ENCODE results near the gene ADCYAP1. TPM values are rescaled to one million over a fixed set of nuclear protein-coding genes. Genes with fewer than 3 reads are reported as not detected.
A peak's percentile ranks its signal among the peaks of the same experiment; 100 is the strongest.

The ADCYAP1 gene
- total RNA-seq, 1 experiment from 2014 or later: not detected

DNA sequence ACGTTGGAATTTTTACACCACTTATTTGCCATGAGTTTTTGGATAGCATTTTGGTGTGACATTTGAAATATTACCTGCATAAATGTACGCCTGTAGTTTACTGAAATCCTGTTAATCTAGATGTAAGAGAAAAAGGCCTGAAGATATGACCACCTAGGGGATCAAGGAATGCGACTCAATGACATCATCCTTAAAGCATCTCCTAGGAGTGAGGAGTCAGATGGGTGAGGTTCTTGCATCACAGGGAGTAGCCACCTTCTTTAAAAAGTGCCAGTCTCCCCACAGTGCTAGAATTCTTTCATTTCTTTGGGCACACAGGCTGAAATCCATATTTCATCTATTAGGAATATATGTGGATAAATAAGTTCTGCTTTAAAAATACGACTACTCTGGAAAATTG, 34.5 kb downstream of the ADCYAP1 start:
- no peaks in the 10 kb centered on the region for H3K36me3 Mint-ChIP-seq (ENCODE audit: insufficient read depth, unreplicated experiment)

DNA sequence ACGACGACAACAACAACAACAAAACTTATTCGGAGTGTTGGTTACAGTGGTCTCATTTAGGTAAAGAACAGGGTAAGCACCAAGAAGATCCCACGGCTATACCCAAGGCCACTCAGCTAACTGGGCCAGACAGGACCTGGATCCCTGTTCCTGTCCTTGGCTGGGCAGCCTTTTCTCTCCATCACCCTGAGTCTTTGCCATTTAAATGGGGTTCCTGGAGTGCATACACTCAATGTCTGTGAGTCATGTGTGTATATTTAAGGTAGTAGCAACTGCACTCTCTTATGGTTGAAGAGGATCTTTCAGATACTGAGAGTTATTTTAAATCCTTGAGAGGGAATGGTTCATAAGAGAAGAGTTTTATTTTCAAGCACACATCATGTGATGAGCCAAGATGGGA, 35.3 kb downstream of the ADCYAP1 start:
- POLR2A ChIA-PET: no interaction called here
- BruUV-seq (replicated peaks): no TSS peak
- intact Hi-C loops (cut with micrococcal nuclease; ENCODE audit: unreplicated experiment): no loop called here
- DNase-seq: no peak
- Histone ChIP-seq H3K4me1 (peaks cover 8% of the 10 kb centered on the region; the same call in 1 of the 2 replicates), H3K9me3 (no peaks in the 10 kb centered on the region), H3K36me3 (ENCODE audit: control insufficient read depth, insufficient read depth, low read length) (no peaks in the 10 kb centered on the region), H3K27me3 (replicated peaks; ENCODE audit: control insufficient read depth, insufficient read depth, low read length) (no peaks in the 10 kb centered on the region), H3K4me3 (ENCODE audit: low read depth, low read length) (no peak overlapping the region)
- H3K9me3 Mint-ChIP-seq (ENCODE audit: unreplicated experiment): no peaks in the 10 kb centered on the region
- H3K27ac Mint-ChIP-seq (ENCODE audit: unreplicated experiment): peak overlapping the region; percentile 63
- CTCF ChIA-PET: no interaction called here
- TF ChIP-seq, protein P1, sequence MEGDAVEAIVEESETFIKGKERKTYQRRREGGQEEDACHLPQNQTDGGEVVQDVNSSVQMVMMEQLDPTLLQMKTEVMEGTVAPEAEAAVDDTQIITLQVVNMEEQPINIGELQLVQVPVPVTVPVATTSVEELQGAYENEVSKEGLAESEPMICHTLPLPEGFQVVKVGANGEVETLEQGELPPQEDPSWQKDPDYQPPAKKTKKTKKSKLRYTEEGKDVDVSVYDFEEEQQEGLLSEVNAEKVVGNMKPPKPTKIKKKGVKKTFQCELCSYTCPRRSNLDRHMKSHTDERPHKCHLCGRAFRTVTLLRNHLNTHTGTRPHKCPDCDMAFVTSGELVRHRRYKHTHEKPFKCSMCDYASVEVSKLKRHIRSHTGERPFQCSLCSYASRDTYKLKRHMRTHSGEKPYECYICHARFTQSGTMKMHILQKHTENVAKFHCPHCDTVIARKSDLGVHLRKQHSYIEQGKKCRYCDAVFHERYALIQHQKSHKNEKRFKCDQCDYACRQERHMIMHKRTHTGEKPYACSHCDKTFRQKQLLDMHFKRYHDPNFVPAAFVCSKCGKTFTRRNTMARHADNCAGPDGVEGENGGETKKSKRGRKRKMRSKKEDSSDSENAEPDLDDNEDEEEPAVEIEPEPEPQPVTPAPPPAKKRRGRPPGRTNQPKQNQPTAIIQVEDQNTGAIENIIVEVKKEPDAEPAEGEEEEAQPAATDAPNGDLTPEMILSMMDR (IDR thresholded peaks at IDR 0.05; ENCODE audit: insufficient read depth in 1 of 2, low read depth in 1 of 2, low read length in 1 of 2, severe bottlenecking in 1 of 2, unreplicated experiment in 1 of 2): no peak
- no peaks in the 10 kb centered on the region for H3K36me3 Mint-ChIP-seq (ENCODE audit: insufficient read depth, unreplicated experiment)
- peaks cover 7% of the 10 kb centered on the region for H3K4me1 Mint-ChIP-seq (ENCODE audit: low read depth, unreplicated experiment)
- H3K4me3 Mint-ChIP-seq (ENCODE audit: unreplicated experiment): no peak overlapping the region
- H3K27me3 Mint-ChIP-seq (ENCODE audit: insufficient read depth, unreplicated experiment): peaks cover 4% of the 10 kb centered on the region

More for the DNA sequence above, 34.5 kb downstream of the ADCYAP1 start:
- H3K36me3 ChIP-seq (ENCODE audit: control insufficient read depth, insufficient read depth, low read length): no peaks in the 10 kb centered on the region
- peaks cover 8% of the 10 kb centered on the region; the same call in 1 of the 2 replicates for H3K4me1 ChIP-seq
- H3K27me3 Mint-ChIP-seq (ENCODE audit: insufficient read depth, unreplicated experiment): peaks cover 4% of the 10 kb centered on the region
- TF ChIP-seq, protein P1 (IDR thresholded peaks at IDR 0.05; ENCODE audit: insufficient read depth in 1 of 2, low read depth in 1 of 2, low read length in 1 of 2, severe bottlenecking in 1 of 2, unreplicated experiment in 1 of 2): no peak
- CTCF ChIA-PET: no interaction called here
- no peak overlapping the region for H3K4me3 ChIP-seq (ENCODE audit: low read depth, low read length)
- peaks cover 7% of the 10 kb centered on the region for H3K4me1 Mint-ChIP-seq (ENCODE audit: low read depth, unreplicated experiment)
- no peaks in the 10 kb centered on the region for H3K27me3 ChIP-seq (replicated peaks; ENCODE audit: control insufficient read depth, insufficient read depth, low read length)
- no peak overlapping the region for H3K4me3 Mint-ChIP-seq (ENCODE audit: unreplicated experiment)
- H3K27ac Mint-ChIP-seq (ENCODE audit: unreplicated experiment): peak overlapping the region; percentile 63
- intact Hi-C loops (cut with micrococcal nuclease; ENCODE audit: unreplicated experiment): no loop called here
- DNase-seq: peak in 1 of 2 experiments; percentile 9
- no peaks in the 10 kb centered on the region for H3K9me3 ChIP-seq
- POLR2A ChIA-PET: no interaction called here
- BruUV-seq (replicated peaks): no TSS peak
- H3K9me3 Mint-ChIP-seq (ENCODE audit: unreplicated experiment): no peaks in the 10 kb centered on the region

DNA sequence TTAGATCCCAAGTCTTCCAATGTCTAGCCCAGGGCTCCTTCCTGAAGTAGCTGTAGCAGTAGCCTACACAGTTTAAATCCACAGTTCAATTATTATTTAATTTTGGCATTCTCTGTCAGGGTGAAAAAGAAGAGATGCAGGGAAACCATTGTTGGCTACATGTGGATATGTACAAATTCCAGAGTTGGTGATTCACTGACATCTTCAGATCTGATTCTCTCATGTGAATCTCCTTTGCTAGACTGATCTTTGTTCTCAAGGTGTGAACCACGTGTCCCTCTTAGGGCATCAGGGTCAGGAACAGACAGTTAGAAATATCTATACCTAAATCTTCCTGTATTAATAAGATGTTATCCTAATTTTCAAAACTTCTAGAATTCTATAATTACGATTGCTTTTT, 36.7 kb downstream of the ADCYAP1 start:
- ChIA-PET CTCF (no interaction called here), POLR2A (no interaction called here)
- peaks cover 8% of the 10 kb centered on the region; the same call in 1 of the 2 replicates for H3K4me1 ChIP-seq
- no peak overlapping the region for H3K27ac Mint-ChIP-seq (ENCODE audit: unreplicated experiment)
- H3K36me3 Mint-ChIP-seq (ENCODE audit: insufficient read depth, unreplicated experiment): no peaks in the 10 kb centered on the region
- no peak overlapping the region for H3K4me3 ChIP-seq (ENCODE audit: low read depth, low read length)
- H3K36me3 ChIP-seq (ENCODE audit: control insufficient read depth, insufficient read depth, low read length): no peaks in the 10 kb centered on the region
- H3K4me3 Mint-ChIP-seq (ENCODE audit: unreplicated experiment): no peak overlapping the region
- DNase-seq: no peak
- no TSS peak for BruUV-seq (replicated peaks)
- peaks cover 7% of the 10 kb centered on the region for H3K4me1 Mint-ChIP-seq (ENCODE audit: low read depth, unreplicated experiment)
- no peaks in the 10 kb centered on the region for H3K27me3 ChIP-seq (replicated peaks; ENCODE audit: control insufficient read depth, insufficient read depth, low read length)
- intact Hi-C loops (cut with micrococcal nuclease; ENCODE audit: unreplicated experiment): no loop called here
- H3K9me3 Mint-ChIP-seq (ENCODE audit: unreplicated experiment): no peaks in the 10 kb centered on the region
- H3K27me3 Mint-ChIP-seq (ENCODE audit: insufficient read depth, unreplicated experiment): no peaks in the 10 kb centered on the region
- H3K9me3 ChIP-seq: no peaks in the 10 kb centered on the region
- TF ChIP-seq, protein P1 (IDR thresholded peaks at IDR 0.05; ENCODE audit: insufficient read depth in 1 of 2, low read depth in 1 of 2, low read length in 1 of 2, severe bottlenecking in 1 of 2, unreplicated experiment in 1 of 2): no peak

Data from Caco-2 (cell line).